Ovary (tissue), 9 donors: ENCODE results near the gene ATXN2. TPM values are rescaled to one million over a fixed set of nuclear protein-coding genes. Genes with fewer than 3 reads are reported as not detected.

Source experiments
- DNase-seq, 5 donors: peaks; one replicate each; pipeline ENCODE4 v3.0.0-alpha.2; 2019 to 2020
- H3K27ac ChIP-seq, 2 donors: fragments of 200-600 bp; one replicate each; pipeline versions ENCODE4 v1.5.1 to v1.8.0; 2019 to 2022
- H3K27me3 ChIP-seq: fragments of 200-600 bp; one replicate; pipeline ENCODE4 v1.8.0; 2022
- H3K36me3 ChIP-seq: fragments of 200-600 bp; sonication (generic); one replicate; pipeline ENCODE4 v1.5.1; 2019
- H3K4me1 ChIP-seq: one replicate; pipeline ENCODE4 v1.8.1; 2013; ENCODE audit warnings: mild to moderate bottlenecking, moderate library complexity; ENCODE audit not compliant: insufficient read depth
- H3K4me3 ChIP-seq: fragments of 200-600 bp; sonication (generic); one replicate; pipeline ENCODE4 v1.5.1; 2017
- H3K9me3 ChIP-seq, 2 donors: fragments of 200-600 bp in 1 of 2; sonication (generic) in 1 of 2; one replicate each; pipeline versions ENCODE4 v1.5.1 to v1.8.1; 2013 to 2019; ENCODE audit warnings: mild to moderate bottlenecking in 1 of 2, moderate library complexity in 1 of 2
- EP300 ChIP-seq: sonication (generic); formaldehyde crosslinking; IDR thresholded peaks from one replicate; pipeline ENCODE4 v1.6.1; 2017; ENCODE audit warnings: antibody characterized with exemption
- POLR2A ChIP-seq: fragments of 450-650 bp; IDR thresholded peaks from one replicate; pipeline ENCODE4 v1.6.1; 2017; ENCODE audit warnings: antibody characterized with exemption, mild to moderate bottlenecking, moderate library complexity
- WGBS, 3 donors: extraction: QIAGEN DNeasy Blood & Tissue Kit in 1 of 3; methylation state at CpG; one replicate each; pipeline versions ENCODE4 v1.1.5 to v1.1.7; 2013 to 2017; 5-methylcytosine and 5-hydroxymethylcytosine counted together
- intact Hi-C, 4 donors: fragments of 100-400 bp; cut with DNase I; formaldehyde crosslinking; loops; one replicate each; pipeline versions ENCODE4 v1.11.0 to v1.15.1; 2022 to 2023
- polyA plus RNA-seq, 2 donors: library from polyadenylated mRNA; stranded (reverse); fragments of 200-250 nt in 1 of 2; fragments of 350-450 nt in 1 of 2; fragmentation: Illumina TruSeq in 1 of 2; extraction: RNeasy Lipid Tissue Mini Kit (QIAGEN cat#74804) in 1 of 2; gene quantifications; one replicate each; pipeline ENCODE4 v1.2.3, GENCODE V29; 2013 to 2014
- total RNA-seq, 7 donors: library from RNA; depleted of rRNA in 2 of 7; stranded (reverse); fragments of >200 nt in 2 of 7; fragmentation: NEBNext Ultra II Directional in 3 of 7; extraction: Animal tissue kit (Norgen Biotek cat#: 25700) in 3 of 7; gene quantifications; one replicate each; pipeline versions ENCODE4 v1.1.0 to v1.2.4, GENCODE V29; 2016 to 2023
- TF ChIP-seq, protein P1 (sequence below), 3 donors: fragments of 450-650 bp in 2 of 3; fragments of 200-600 bp in 1 of 3; IDR thresholded peaks; one replicate each; pipeline versions ENCODE4 v1.5.1 to v1.8.0; 2016 to 2022; ENCODE audit warnings: antibody characterized with exemption in 3 of 3, mild to moderate bottlenecking in 1 of 3
- donor health status: DM: no; HTN: no; CAD: no; lungs with moderate emphysema.
- donor health status: DM: no; HTN: no; CAD: no.
- donor health status: Bipolar disorder and iron deficiency.
- donor health status: DM: yes; HTN: yes; CAD: no.
- donor health status: DM: no; HTN: no; CAD: no.
- donor health status: DM: yes; HTN: yes; CAD: no.

The ATXN2 gene
- total and polyA plus RNA-seq, 9 donors = 28.4 to 106 (median 60.9) TPM

DNA sequence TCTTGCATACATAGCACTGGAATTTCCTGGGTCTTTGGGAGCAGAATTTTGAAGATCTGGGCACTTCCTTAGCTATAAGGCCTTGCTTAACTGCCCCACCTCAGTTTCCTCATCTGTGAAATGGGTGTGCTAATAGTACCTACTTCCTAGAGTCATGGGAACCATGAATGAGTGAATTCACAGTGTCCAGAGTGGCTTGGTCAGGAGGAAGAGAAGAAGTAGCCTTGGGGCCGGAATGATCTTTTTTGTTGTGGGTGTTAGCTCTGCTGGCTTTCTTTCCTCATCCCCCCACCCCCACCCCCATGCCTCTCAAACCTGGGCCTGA, 191.0 kb downstream of the ATXN2 start:
- intact Hi-C loops = loop anchor here in 3 of 4 donors (5.0 kb wide), 2 partner anchors 39 to 44 kb away; no protein-coding TSS in a partner anchor
- no peak overlapping the region for H3K27ac ChIP-seq
- no peaks in the 10 kb centered on the region for H3K27me3 ChIP-seq
- TF ChIP-seq, protein P1, sequence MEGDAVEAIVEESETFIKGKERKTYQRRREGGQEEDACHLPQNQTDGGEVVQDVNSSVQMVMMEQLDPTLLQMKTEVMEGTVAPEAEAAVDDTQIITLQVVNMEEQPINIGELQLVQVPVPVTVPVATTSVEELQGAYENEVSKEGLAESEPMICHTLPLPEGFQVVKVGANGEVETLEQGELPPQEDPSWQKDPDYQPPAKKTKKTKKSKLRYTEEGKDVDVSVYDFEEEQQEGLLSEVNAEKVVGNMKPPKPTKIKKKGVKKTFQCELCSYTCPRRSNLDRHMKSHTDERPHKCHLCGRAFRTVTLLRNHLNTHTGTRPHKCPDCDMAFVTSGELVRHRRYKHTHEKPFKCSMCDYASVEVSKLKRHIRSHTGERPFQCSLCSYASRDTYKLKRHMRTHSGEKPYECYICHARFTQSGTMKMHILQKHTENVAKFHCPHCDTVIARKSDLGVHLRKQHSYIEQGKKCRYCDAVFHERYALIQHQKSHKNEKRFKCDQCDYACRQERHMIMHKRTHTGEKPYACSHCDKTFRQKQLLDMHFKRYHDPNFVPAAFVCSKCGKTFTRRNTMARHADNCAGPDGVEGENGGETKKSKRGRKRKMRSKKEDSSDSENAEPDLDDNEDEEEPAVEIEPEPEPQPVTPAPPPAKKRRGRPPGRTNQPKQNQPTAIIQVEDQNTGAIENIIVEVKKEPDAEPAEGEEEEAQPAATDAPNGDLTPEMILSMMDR (IDR thresholded peaks at IDR 0.05) = no peak
- TF ChIP-seq EP300 = no peak
- TF ChIP-seq POLR2A = no peak
- peaks cover 11% of the 10 kb centered on the region for H3K4me1 ChIP-seq
- H3K4me3 ChIP-seq = no peak overlapping the region
- no peaks in the 10 kb centered on the region for H3K36me3 ChIP-seq
- no peaks in the 10 kb centered on the region for H3K9me3 ChIP-seq
- DNase-seq = no peak
- 85 to 97% (median 86%) methylated on average over 1 of the region's 1 CpG for WGBS, 3 donors

DNA sequence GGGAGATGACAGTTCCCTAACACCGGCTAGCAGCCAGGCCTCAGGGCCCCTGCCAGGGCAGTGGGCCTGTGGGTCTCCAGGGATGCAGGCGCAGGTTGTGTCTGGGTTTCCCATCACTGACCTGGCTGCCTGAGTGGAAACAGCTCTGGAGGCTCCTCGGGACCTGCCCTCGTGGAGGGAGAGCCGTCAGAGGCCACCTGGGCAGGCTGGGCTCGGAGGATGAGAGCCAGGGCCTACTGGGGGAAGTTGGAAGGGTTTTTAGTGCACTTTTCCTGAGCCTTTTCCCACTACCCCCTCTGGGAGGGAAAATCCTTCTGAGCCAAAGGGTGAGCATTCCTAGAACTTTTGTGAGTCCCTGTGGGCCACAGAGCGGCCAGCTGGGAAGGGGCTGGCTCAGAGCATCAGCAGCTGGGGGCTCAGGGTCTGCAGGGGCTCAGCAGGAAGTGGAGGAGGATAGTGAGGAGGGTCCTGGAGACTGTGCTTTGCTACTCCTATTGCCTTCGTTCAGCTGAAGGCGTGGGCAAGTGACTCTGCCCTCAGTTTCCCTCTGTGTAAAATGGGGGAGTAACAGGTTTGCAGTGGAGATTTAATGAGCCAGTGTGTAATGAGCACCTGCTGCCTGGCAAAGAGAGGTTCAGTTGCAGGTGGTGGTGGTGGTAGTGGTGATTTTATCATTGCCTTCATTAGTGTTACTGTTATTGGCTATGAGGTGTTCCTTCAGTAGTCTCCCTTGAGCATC, 191.6 kb downstream of the ATXN2 start:
- no peaks in the 10 kb centered on the region for H3K36me3 ChIP-seq
- H3K9me3 ChIP-seq = no peaks in the 10 kb centered on the region
- peaks cover 11% of the 10 kb centered on the region for H3K4me1 ChIP-seq
- peak overlapping the region in 1 of 2 donors; percentile 47 for H3K27ac ChIP-seq
- no peaks in the 10 kb centered on the region for H3K27me3 ChIP-seq
- TF ChIP-seq EP300 (no peak), POLR2A (no peak)
- TF ChIP-seq, protein P1 (IDR thresholded peaks at IDR 0.05) = no peak
- H3K4me3 ChIP-seq = peak overlapping the region; percentile 66
- 55 to 64% (median 62%) methylated on average over 9 of the region's 9 CpGs for WGBS, 3 donors
- peak in 1 of 5 donors; percentile 40 for DNase-seq
- intact Hi-C loops = loop anchor here in 3 of 4 donors (5.0 kb wide), 2 partner anchors 40 to 45 kb away; no protein-coding TSS in a partner anchor

DNA sequence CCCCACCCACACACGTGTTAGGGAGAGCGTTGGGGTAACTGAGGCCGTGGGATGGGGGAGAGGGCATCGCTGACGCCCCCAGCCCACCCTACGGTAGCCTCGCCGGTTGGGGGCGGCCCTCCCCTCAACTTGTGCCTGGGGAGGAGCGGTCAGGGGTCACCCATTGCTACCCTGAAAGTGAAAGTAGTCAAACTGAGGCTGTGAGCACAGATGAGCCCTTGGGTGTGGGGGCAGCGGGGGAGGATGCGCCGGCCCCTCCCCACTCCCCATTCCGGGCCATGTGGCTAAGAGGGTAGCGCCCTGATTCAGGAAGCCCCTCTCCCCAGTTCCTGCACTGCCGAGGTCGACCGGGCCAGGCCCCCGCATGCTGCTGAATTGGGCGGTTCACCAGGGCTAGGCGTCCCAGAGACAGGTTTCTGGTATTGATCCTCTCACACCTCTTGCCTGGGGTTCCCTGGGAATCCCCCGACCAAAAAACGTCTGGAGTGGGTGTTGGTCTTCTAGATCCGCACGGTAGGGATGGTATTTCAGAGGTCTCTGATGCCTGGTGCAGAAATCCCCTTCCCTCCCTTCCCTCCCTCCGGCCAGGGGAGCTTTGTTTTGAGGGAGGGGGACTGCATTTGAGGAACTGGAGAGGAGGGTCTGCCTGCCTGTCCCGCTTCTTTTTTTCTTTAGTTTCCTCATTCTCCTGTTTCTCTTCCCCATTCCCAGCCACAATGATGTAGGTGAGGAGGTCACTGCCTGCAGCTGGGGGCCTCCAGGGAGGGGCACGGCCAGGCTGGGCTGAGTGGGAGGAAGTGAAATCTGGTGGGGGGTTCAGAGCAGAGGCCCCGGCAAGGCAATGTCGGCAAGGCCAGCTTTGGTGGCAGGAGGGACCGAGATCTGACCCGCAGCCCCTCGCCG, 192.4 kb downstream of the ATXN2 start:
- Histone ChIP-seq H3K27me3 (no peaks in the 10 kb centered on the region), H3K4me3 (peak overlapping the region; percentile 66), H3K36me3 (no peaks in the 10 kb centered on the region), H3K9me3 (no peaks in the 10 kb centered on the region), H3K4me1 (peaks cover 11% of the 10 kb centered on the region), H3K27ac (peak overlapping the region; percentile 47 to 83)
- DNase-seq = peak in 1 of 5 donors; percentile 33
- WGBS, 3 donors = 12 to 17% (median 16%) methylated on average over 26 to 34 of the region's 34 CpGs
- intact Hi-C loops = loop anchor here in 3 of 4 donors (5.0 kb wide), 2 partner anchors 41 to 46 kb away; no protein-coding TSS in a partner anchor
- no peak for TF ChIP-seq POLR2A
- TF ChIP-seq, protein P1 (IDR thresholded peaks at IDR 0.05) = no peak
- TF ChIP-seq EP300 = no peak

DNA sequence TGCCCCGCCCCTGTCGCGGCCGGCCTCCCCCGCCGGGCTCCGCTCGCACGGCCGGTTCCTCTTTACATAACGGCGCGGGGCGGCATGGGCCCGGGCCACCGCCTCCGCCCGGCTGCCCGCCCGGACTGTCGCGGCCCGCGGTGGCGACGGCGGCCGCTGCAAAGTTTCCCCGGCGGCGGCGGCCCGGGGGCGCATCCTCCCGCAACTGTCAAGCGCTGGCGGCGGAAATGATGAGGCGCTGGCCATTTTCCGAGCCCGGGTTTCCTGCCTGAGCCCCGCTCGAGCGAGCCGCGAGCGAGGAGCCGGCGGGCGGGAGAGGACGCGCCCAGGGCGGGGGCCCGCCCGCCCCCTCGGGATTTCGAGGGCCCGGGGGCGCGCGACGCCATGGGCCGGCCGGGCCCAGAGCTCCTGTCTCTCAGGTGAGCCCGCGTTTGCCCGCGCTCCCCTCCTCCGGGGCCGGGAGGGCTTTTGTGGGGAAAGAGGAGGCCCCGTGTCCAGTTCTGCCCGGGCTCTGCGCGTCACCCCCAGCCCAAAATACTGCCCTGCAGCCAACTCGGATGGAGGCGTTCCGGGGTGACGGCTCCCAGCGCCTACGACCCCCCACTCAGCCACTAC, 193.1 kb downstream of the ATXN2 start, which contains the start of gene SH2B3:
SH2B3 (plus strand) TSS at position 65 of the 615 bp plus-strand sequence. CDS start 12,223 bp downstream, outside the sequence.
- peaks cover 11% of the 10 kb centered on the region for H3K4me1 ChIP-seq
- no peaks in the 10 kb centered on the region for H3K36me3 ChIP-seq
- whole genome bisulfite sequencing, 3 donors = 0 to 1% (median 1%) methylated on average over 51 to 80 of the region's 80 CpGs
- peak within 1 kb of the TSS; percentile 66 for H3K4me3 ChIP-seq
- peak in 2 of 5 donors; percentile 77 to 82 for DNase-seq
- no peak for TF ChIP-seq EP300
- TF ChIP-seq, protein P1 (IDR thresholded peaks at IDR 0.05) = peak in 1 of 3 donors; percentile 5
- peak; percentile 22 for TF ChIP-seq POLR2A
- peak within 1 kb of the TSS; percentile 38 to 83 for H3K27ac ChIP-seq
- no peaks in the 10 kb centered on the region for H3K9me3 ChIP-seq
- H3K27me3 ChIP-seq = no peaks in the 10 kb centered on the region
- intact Hi-C loops = loop anchor here in 3 of 4 donors (5.0 kb wide), 2 partner anchors 41 to 46 kb away; no protein-coding TSS in a partner anchor
